HepG2 (cell line): ENCODE results near the gene ABCA4. TPM values are rescaled to one million over a fixed set of nuclear protein-coding genes. Genes with fewer than 3 reads are reported as not detected.

Experiments used
- AHR ChIP-seq: IDR thresholded peaks from 2 replicates; pipeline ENCODE4 v1.6.1; 2018; ENCODE audit warnings: missing genetic modification reagents, missing compliant biosample characterization
- ATF4 ChIP-seq, 2 experiments: fragments of 450-650 bp in 1 of 2; sonication (generic) in 1 of 2; formaldehyde crosslinking; IDR thresholded peaks; 2 replicates each; pipeline versions ENCODE4 v1.5.0 to v1.8.0; 2020 to 2022; ENCODE audit warnings: mild to moderate bottlenecking in 1 of 2, missing genetic modification reagents in 1 of 2
- ATM ChIP-seq: fragments of 450-650 bp; IDR thresholded peaks from 2 replicates; pipeline ENCODE4 v1.7.1; 2017; ENCODE audit warnings: mild to moderate bottlenecking, borderline replicate concordance
- IRF2 ChIP-seq: IDR thresholded peaks from 2 replicates; pipeline ENCODE4 v1.6.1; 2018; ENCODE audit warnings: missing genetic modification reagents, missing compliant biosample characterization
- ONECUT2 ChIP-seq: sonication (generic); formaldehyde crosslinking; IDR thresholded peaks from 2 replicates; pipeline ENCODE4 v1.4.0; 2020; ENCODE audit warnings: missing genetic modification reagents
- RCOR2 ChIP-seq: IDR thresholded peaks from 2 replicates; pipeline ENCODE4 v1.6.1; 2016; ENCODE audit warnings: missing biosample characterization, missing genetic modification reagents
- SMAD1 ChIP-seq: sonication (generic); formaldehyde crosslinking; IDR thresholded peaks from 2 replicates; pipeline ENCODE4 v1.4.0; 2020; ENCODE audit warnings: missing genetic modification reagents, low read depth, mild to moderate bottlenecking, borderline replicate concordance
- SPEN ChIP-seq: sonication (generic); formaldehyde crosslinking; IDR thresholded peaks from 2 replicates; pipeline ENCODE4 v1.5.1; 2020; ENCODE audit warnings: low read depth, mild to moderate bottlenecking, missing genetic modification reagents
- ZNF10 ChIP-seq: sonication (generic); formaldehyde crosslinking; IDR thresholded peaks from 2 replicates; pipeline ENCODE4 v1.4.0; 2020; ENCODE audit warnings: mild to moderate bottlenecking, low read depth, missing genetic modification reagents, borderline replicate concordance
- ZNF354B ChIP-seq: sonication (generic); formaldehyde crosslinking; IDR thresholded peaks from 2 replicates; pipeline ENCODE4 v1.8.0; 2022; ENCODE audit warnings: mild to moderate bottlenecking, missing genetic modification reagents
- ZNF468 ChIP-seq: sonication (generic); formaldehyde crosslinking; IDR thresholded peaks from 2 replicates; pipeline ENCODE4 v1.8.0; 2022; ENCODE audit warnings: mild to moderate bottlenecking, moderate library complexity, missing genetic modification reagents
- ZNF530 ChIP-seq: sonication (generic); formaldehyde crosslinking; IDR thresholded peaks from 2 replicates; pipeline ENCODE4 v1.5.0; 2020; ENCODE audit warnings: low read depth, mild to moderate bottlenecking, missing genetic modification reagents
- ZNF577 ChIP-seq: sonication (generic); formaldehyde crosslinking; IDR thresholded peaks from 2 replicates; pipeline ENCODE4 v1.4.0; 2020; ENCODE audit warnings: mild to moderate bottlenecking, low read depth, missing genetic modification reagents, borderline replicate concordance
- polyA plus RNA-seq, 8 experiments: library from polyadenylated mRNA; depleted of rRNA in 3 of 8; stranded (reverse) in 7 of 8; unstranded in 1 of 8; fragments of >200 nt; fragmentation: Illumina TruSeq in 4 of 8; extraction: Trizol in 4 of 8; gene quantifications; 2 replicates each; pipeline versions ENCODE4 v1.2.1 to v1.2.3, GENCODE V29; 2011 to 2016; ENCODE audit warnings: low read depth in 4 of 8, missing spikeins in 1 of 8, mixed read lengths in 1 of 8; ENCODE audit not compliant: insufficient read depth in 1 of 8
- total RNA-seq, 5 experiments: library from RNA; depleted of rRNA; stranded (reverse); fragments of >200 nt; fragmentation: Illumina TruSeq; extraction: Trizol; gene quantifications; 2 replicates each; pipeline ENCODE4 v1.2.3, GENCODE V29; 2016; ENCODE audit warnings: low read depth in 1 of 5
- TF ChIP-seq, protein P1 (sequence below): sonication (generic); formaldehyde crosslinking; IDR thresholded peaks from 2 replicates; pipeline ENCODE4 v1.4.0; 2020; ENCODE audit warnings: missing genetic modification reagents
- TF ChIP-seq, protein P2 (sequence below): sonication (generic); formaldehyde crosslinking; IDR thresholded peaks from 2 replicates; pipeline ENCODE4 v1.4.0; 2020; ENCODE audit warnings: missing genetic modification reagents, borderline replicate concordance
- TF ChIP-seq, protein P3 (sequence below): sonication (generic); formaldehyde crosslinking; IDR thresholded peaks from 2 replicates; pipeline ENCODE4 v1.4.0; 2020; ENCODE audit warnings: missing genetic modification reagents
- TF ChIP-seq, protein P4 (sequence below): sonication (generic); formaldehyde crosslinking; IDR thresholded peaks from 2 replicates; pipeline ENCODE4 v1.8.0; 2022; ENCODE audit warnings: mild to moderate bottlenecking, missing genetic modification reagents, moderate library complexity
- TF ChIP-seq, protein P5 (sequence below): sonication (generic); formaldehyde crosslinking; IDR thresholded peaks from 2 replicates; pipeline ENCODE4 v1.5.0; 2020; ENCODE audit warnings: mild to moderate bottlenecking, missing genetic modification reagents

The ABCA4 gene
- total and polyA plus RNA-seq, 2 of the 13 experiments (the other 11 are each of a cell fraction or from before 2014, with no cell fraction given), result 0.24 to 0.67 TPM

- TF ChIP-seq, protein P1, sequence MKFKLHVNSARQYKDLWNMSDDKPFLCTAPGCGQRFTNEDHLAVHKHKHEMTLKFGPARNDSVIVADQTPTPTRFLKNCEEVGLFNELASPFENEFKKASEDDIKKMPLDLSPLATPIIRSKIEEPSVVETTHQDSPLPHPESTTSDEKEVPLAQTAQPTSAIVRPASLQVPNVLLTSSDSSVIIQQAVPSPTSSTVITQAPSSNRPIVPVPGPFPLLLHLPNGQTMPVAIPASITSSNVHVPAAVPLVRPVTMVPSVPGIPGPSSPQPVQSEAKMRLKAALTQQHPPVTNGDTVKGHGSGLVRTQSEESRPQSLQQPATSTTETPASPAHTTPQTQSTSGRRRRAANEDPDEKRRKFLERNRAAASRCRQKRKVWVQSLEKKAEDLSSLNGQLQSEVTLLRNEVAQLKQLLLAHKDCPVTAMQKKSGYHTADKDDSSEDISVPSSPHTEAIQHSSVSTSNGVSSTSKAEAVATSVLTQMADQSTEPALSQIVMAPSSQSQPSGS (CRISPR knock-in tag), result no peak
- TF ChIP-seq, protein P2, sequence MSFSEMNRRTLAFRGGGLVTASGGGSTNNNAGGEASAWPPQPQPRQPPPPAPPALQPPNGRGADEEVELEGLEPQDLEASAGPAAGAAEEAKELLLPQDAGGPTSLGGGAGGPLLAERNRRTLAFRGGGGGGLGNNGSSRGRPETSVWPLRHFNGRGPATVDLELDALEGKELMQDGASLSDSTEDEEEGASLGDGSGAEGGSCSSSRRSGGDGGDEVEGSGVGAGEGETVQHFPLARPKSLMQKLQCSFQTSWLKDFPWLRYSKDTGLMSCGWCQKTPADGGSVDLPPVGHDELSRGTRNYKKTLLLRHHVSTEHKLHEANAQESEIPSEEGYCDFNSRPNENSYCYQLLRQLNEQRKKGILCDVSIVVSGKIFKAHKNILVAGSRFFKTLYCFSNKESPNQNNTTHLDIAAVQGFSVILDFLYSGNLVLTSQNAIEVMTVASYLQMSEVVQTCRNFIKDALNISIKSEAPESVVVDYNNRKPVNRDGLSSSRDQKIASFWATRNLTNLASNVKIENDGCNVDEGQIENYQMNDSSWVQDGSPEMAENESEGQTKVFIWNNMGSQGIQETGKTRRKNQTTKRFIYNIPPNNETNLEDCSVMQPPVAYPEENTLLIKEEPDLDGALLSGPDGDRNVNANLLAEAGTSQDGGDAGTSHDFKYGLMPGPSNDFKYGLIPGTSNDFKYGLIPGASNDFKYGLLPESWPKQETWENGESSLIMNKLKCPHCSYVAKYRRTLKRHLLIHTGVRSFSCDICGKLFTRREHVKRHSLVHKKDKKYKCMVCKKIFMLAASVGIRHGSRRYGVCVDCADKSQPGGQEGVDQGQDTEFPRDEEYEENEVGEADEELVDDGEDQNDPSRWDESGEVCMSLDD (CRISPR knock-in tag), result no peak
- TF ChIP-seq, protein P3, sequence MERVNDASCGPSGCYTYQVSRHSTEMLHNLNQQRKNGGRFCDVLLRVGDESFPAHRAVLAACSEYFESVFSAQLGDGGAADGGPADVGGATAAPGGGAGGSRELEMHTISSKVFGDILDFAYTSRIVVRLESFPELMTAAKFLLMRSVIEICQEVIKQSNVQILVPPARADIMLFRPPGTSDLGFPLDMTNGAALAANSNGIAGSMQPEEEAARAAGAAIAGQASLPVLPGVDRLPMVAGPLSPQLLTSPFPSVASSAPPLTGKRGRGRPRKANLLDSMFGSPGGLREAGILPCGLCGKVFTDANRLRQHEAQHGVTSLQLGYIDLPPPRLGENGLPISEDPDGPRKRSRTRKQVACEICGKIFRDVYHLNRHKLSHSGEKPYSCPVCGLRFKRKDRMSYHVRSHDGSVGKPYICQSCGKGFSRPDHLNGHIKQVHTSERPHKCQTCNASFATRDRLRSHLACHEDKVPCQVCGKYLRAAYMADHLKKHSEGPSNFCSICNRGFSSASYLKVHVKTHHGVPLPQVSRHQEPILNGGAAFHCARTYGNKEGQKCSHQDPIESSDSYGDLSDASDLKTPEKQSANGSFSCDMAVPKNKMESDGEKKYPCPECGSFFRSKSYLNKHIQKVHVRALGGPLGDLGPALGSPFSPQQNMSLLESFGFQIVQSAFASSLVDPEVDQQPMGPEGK (CRISPR knock-in tag), result peak; percentile 90
- TF ChIP-seq ATM, result no peak
- 0 out of 2 replicates have a peak, but pooled peaks have one; percentile 37 for TF ChIP-seq SPEN (CRISPR knock-in tag)
- TF ChIP-seq, protein P4, sequence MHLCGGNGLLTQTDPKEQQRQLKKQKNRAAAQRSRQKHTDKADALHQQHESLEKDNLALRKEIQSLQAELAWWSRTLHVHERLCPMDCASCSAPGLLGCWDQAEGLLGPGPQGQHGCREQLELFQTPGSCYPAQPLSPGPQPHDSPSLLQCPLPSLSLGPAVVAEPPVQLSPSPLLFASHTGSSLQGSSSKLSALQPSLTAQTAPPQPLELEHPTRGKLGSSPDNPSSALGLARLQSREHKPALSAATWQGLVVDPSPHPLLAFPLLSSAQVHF (CRISPR knock-in tag), result no peak
- no peak for TF ChIP-seq ZNF468
- 0 out of 2 replicates have a peak, but pooled peaks have one; percentile 40 for TF ChIP-seq IRF2
- no peak for TF ChIP-seq ONECUT2 (CRISPR knock-in tag)
- no peak for TF ChIP-seq ZNF10 (CRISPR knock-in tag)
- TF ChIP-seq ZNF530, result no peak
- TF ChIP-seq SMAD1 (CRISPR knock-in tag), result no peak
- TF ChIP-seq ATF4 (CRISPR knock-in tag; IDR thresholded peaks at IDR 0.05), result no peak
- no peak for TF ChIP-seq RCOR2 (CRISPR knock-in tag)
- TF ChIP-seq AHR (CRISPR knock-in tag), result no peak
- no peak for TF ChIP-seq ZNF354B (CRISPR knock-in tag)
- TF ChIP-seq, protein P5, sequence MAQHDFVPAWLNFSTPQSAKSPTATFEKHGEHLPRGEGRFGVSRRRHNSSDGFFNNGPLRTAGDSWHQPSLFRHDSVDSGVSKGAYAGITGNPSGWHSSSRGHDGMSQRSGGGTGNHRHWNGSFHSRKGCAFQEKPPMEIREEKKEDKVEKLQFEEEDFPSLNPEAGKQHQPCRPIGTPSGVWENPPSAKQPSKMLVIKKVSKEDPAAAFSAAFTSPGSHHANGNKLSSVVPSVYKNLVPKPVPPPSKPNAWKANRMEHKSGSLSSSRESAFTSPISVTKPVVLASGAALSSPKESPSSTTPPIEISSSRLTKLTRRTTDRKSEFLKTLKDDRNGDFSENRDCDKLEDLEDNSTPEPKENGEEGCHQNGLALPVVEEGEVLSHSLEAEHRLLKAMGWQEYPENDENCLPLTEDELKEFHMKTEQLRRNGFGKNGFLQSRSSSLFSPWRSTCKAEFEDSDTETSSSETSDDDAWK (CRISPR knock-in tag), result no peak
- no peak for TF ChIP-seq ZNF577
Observed at GRCh38 chr1:94079080-94079940, 41.6 kb downstream of the ABCA4 start (continued).
